IMR-90 (cell line): ENCODE data around the gene GNAI3.

Experiments
- BHLHE40 ChIP-seq: fragments of 150-350 bp; IDR thresholded peaks from 2 replicates; pipeline ENCODE4 v1.6.1; 2016; ENCODE audit warnings: mild to moderate bottlenecking, low read depth, low read length
- CEBPB ChIP-seq: IDR thresholded peaks from 2 replicates; pipeline ENCODE4 v1.6.1; 2012; ENCODE audit warnings: low read depth, low read length, improper control_type of control experiment
- CHD1 ChIP-seq: IDR thresholded peaks from 2 replicates; pipeline ENCODE4 v1.6.1; 2012; ENCODE audit warnings: low read depth, low read length, improper control_type of control experiment
- CTCF ChIP-seq: conservative IDR thresholded peaks from 2 replicates; pipeline ENCODE4 v1.5.1; 2012; ENCODE audit warnings: mild to moderate bottlenecking, low read depth, low read length, improper control_type of control experiment
- MAFK ChIP-seq: IDR thresholded peaks from 2 replicates; pipeline ENCODE4 v1.6.1; 2012; ENCODE audit warnings: low read depth, low read length, improper control_type of control experiment
- MAZ ChIP-seq: IDR thresholded peaks from 2 replicates; pipeline ENCODE4 v1.6.1; 2012; ENCODE audit warnings: low read depth, mild to moderate bottlenecking, low read length, improper control_type of control experiment, moderate library complexity, borderline replicate concordance
- MXI1 ChIP-seq: IDR thresholded peaks from 2 replicates; pipeline ENCODE4 v1.6.1; 2012; ENCODE audit warnings: low read depth, mild to moderate bottlenecking, low read length, moderate library complexity, borderline replicate concordance
- NFE2L2 ChIP-seq: fragments of 150-350 bp; IDR thresholded peaks from 2 replicates; pipeline ENCODE4 v1.6.1; 2016; ENCODE audit warnings: low read depth, mild to moderate bottlenecking, low read length
- POLR2A ChIP-seq: IDR thresholded peaks from 2 replicates; pipeline ENCODE4 v1.6.1; 2012; ENCODE audit warnings: mild to moderate bottlenecking, low read depth, low read length
- RAD21 ChIP-seq: IDR thresholded peaks from 2 replicates; pipeline ENCODE4 v1.6.1; 2012; ENCODE audit warnings: low read length, improper control_type of control experiment
- RCOR1 ChIP-seq: IDR thresholded peaks from 2 replicates; pipeline ENCODE4 v1.6.1; 2012; ENCODE audit warnings: mild to moderate bottlenecking, low read length, improper control_type of control experiment; ENCODE audit not compliant: insufficient replicate concordance
- RFX5 ChIP-seq: IDR thresholded peaks from 2 replicates; pipeline ENCODE4 v1.8.0; 2012; ENCODE audit warnings: low read depth, mild to moderate bottlenecking, low read length, moderate library complexity
- SMC3 ChIP-seq: fragments of 150-350 bp; IDR thresholded peaks from 2 replicates; pipeline ENCODE4 v1.6.1; 2016; ENCODE audit warnings: low read depth, mild to moderate bottlenecking, antibody characterized with exemption, low read length, moderate library complexity
- USF2 ChIP-seq: fragments of 150-350 bp; IDR thresholded peaks from 2 replicates; pipeline ENCODE4 v1.6.1; 2017; ENCODE audit warnings: mild to moderate bottlenecking, antibody characterized with exemption, low read length, low read depth

GRCh38 chr1:109573785-109574184 is 25.4 kb downstream of the GNAI3 start:
- TF ChIP-seq MXI1 = no peak
- TF ChIP-seq MAZ = no peak
- no peak for TF ChIP-seq RAD21
- TF ChIP-seq CTCF = no peak
- no peak for TF ChIP-seq CEBPB
- no peak for TF ChIP-seq SMC3
- no peak for TF ChIP-seq CHD1
- no peak for TF ChIP-seq POLR2A
- no peak for TF ChIP-seq BHLHE40
- TF ChIP-seq RFX5 = no peak
- no peak for TF ChIP-seq USF2
- no peak for TF ChIP-seq NFE2L2
- TF ChIP-seq RCOR1 = no peak
- TF ChIP-seq MAFK = no peak
